ENCODE measurements around the gene EP400. TPM values are rescaled to one million over a fixed set of nuclear protein-coding genes. Genes with fewer than 3 reads are reported as not detected.

The EP400 gene
- total RNA-seq, 1 experiment from 2014 or later, result 61.7 TPM

- H3K79me1 ChIP-seq (ENCODE audit: insufficient read depth, low read depth, low read length, poor library complexity, severe bottlenecking), result no peaks in the 10 kb centered on the region
- H3K9me3 ChIP-seq (ENCODE audit: control insufficient read depth, low read depth, low read length), result no peaks in the 10 kb centered on the region
- Mint-ChIP-seq H3K27ac (no peak overlapping the region), H3K36me3 (ENCODE audit: insufficient read depth in 1 of 3, low read depth in 3 of 3) (peaks cover 24 to 66% (median 37%) of the 10 kb centered on the region in 3 experiments; a peak in 6 of 7 replicates), H3K9me3 (no peaks in the 10 kb centered on the region), H3K4me3 (no peak overlapping the region), H3K27me3 (ENCODE audit: low read depth) (no peaks in the 10 kb centered on the region), H3K4me1 (peaks cover 1 to 2% of the 10 kb centered on the region in 2 experiments; a peak in 3 of 4 replicates)
- no peak for TF ChIP-seq CTCF (conservative IDR thresholded peaks at IDR 0.05)
- no peak overlapping the region for H3K56ac ChIP-seq (ENCODE audit: insufficient read length, low read depth, low read length)
- no peak overlapping the region for H3K27ac ChIP-seq (ENCODE audit: insufficient read length, low read depth, low read length)
- no peaks in the 10 kb centered on the region for H3K27me3 ChIP-seq (ENCODE audit: insufficient read depth, low read length)
- H2AFZ ChIP-seq (ENCODE audit: low read length), result no peak overlapping the region
- no peak overlapping the region for H3K4me2 ChIP-seq (ENCODE audit: insufficient read depth, insufficient read length, low read length)
- no peak overlapping the region for H2AK5ac ChIP-seq (ENCODE audit: insufficient read length, low read length)
- no peak overlapping the region for H3K4ac ChIP-seq (ENCODE audit: low read depth, low read length)
- H3K9ac ChIP-seq (ENCODE audit: extremely low read depth, insufficient read length, low read length), result no peak overlapping the region
- no peaks in the 10 kb centered on the region for H3K79me2 ChIP-seq (ENCODE audit: insufficient read depth, low read length)
- H2BK15ac ChIP-seq (ENCODE audit: low read depth, low read length), result no peak overlapping the region
- H4K8ac ChIP-seq (replicated peaks; ENCODE audit: insufficient read length, low read depth, low read length), result no peak overlapping the region
- H2BK20ac ChIP-seq (ENCODE audit: low read depth, low read length, poor library complexity, severe bottlenecking), result no peak overlapping the region
- no peak overlapping the region for H3K14ac ChIP-seq (ENCODE audit: insufficient read depth, low read length)
- no peak overlapping the region for H4K91ac ChIP-seq (ENCODE audit: insufficient read length, low read depth, low read length)
- no CpG with 5 or more reads among the region's 19 CpGs for WGBS (ENCODE audit: extremely low coverage, insufficient read length, low lambda C conversion rate)
- H3K4me1 ChIP-seq (ENCODE audit: insufficient read depth, low read length), result no peaks in the 10 kb centered on the region
- H3T11ph ChIP-seq (ENCODE audit: low read length), result no peak overlapping the region
- no peak overlapping the region for H2BK12ac ChIP-seq (ENCODE audit: insufficient read length, low read depth, low read length)
- no peak overlapping the region for H2BK120ac ChIP-seq (ENCODE audit: low read depth, low read length, poor library complexity, severe bottlenecking)
- H4K5ac ChIP-seq (ENCODE audit: insufficient read length, low read depth, low read length), result no peak overlapping the region
- no peaks in the 10 kb centered on the region for H4K20me1 ChIP-seq (ENCODE audit: control insufficient read depth, insufficient read depth, insufficient read length)
- H3K18ac ChIP-seq (ENCODE audit: insufficient read length, low read depth, low read length), result no peak overlapping the region
- no peak overlapping the region for H2BK5ac ChIP-seq (ENCODE audit: insufficient read length, low read length)
- DNase-seq, result no peak
- no peak overlapping the region for H3K23ac ChIP-seq (ENCODE audit: insufficient read length, low read depth, low read length)
- no peaks in the 10 kb centered on the region for H3K23me2 ChIP-seq (ENCODE audit: insufficient read length, low read depth, low read length, poor library complexity, severe bottlenecking)
Observed at GRCh38 chr12:132006056-132006680, 56.4 kb downstream of the EP400 start.
